Muscle layer of duodenum (tissue), 2 donors: ENCODE measurements around the gene PTCHD1.

Source experiments
- H3K27ac ChIP-seq: one replicate; pipeline ENCODE4 v1.7.0; 2013; ENCODE audit warnings: mild to moderate bottlenecking, low read length
- H3K27me3 ChIP-seq: one replicate; pipeline ENCODE4 v1.7.0; 2013; ENCODE audit warnings: low read depth, mild to moderate bottlenecking, control low read depth, low read length
- H3K36me3 ChIP-seq, 2 donors: one replicate each; pipeline ENCODE4 v1.7.0; 2013; ENCODE audit warnings: low read length in 2 of 2, control low read depth in 1 of 2, mild to moderate bottlenecking in 1 of 2; ENCODE audit not compliant: insufficient read depth in 2 of 2, control insufficient read depth in 1 of 2
- H3K4me1 ChIP-seq, 2 donors: one replicate each; pipeline ENCODE4 v1.7.0; 2013; ENCODE audit warnings: low read length in 2 of 2, mild to moderate bottlenecking in 2 of 2, control low read depth in 1 of 2, moderate library complexity in 1 of 2; ENCODE audit not compliant: insufficient read depth in 2 of 2, control insufficient read depth in 1 of 2
- H3K4me3 ChIP-seq, 2 donors: one replicate each; pipeline ENCODE4 v1.7.0; 2013; ENCODE audit warnings: low read length in 2 of 2, low read depth in 1 of 2, mild to moderate bottlenecking in 1 of 2
- H3K9me3 ChIP-seq, 2 donors: one replicate each; pipeline ENCODE4 v1.7.0; 2013; ENCODE audit warnings: low read length in 2 of 2, control low read depth in 1 of 2, mild to moderate bottlenecking in 1 of 2; ENCODE audit not compliant: control insufficient read depth in 1 of 2
- donor health status: healthy.

PTCHD1 gene

DNA sequence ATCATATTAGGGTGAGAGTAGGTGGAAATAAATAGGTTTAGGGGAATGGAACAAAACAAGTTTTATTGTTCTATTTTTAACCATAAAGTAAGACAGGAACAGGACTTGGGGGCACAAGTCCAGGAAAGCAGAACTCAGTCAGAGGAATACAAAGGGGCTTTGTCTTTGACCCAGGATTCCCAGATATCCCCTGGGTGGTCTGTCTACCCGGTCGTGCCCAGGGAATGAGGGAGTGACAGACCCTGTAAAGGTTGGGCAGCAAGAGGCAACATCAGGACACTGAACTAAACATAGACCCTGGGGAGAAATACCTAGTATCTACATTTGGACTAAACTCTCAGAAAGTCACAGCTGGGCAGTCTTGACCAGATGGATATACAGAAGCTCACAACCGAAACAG is 50.6 kb downstream of the PTCHD1 start:
- no peaks in the 10 kb centered on the region for H3K9me3 ChIP-seq
- no peak overlapping the region for H3K27ac ChIP-seq
- H3K27me3 ChIP-seq, result no peaks in the 10 kb centered on the region
- peaks cover 0 to 13% of the 10 kb centered on the region in 2 donors for H3K4me1 ChIP-seq
- no peaks in the 10 kb centered on the region for H3K36me3 ChIP-seq
- H3K4me3 ChIP-seq, result no peak overlapping the region

DNA sequence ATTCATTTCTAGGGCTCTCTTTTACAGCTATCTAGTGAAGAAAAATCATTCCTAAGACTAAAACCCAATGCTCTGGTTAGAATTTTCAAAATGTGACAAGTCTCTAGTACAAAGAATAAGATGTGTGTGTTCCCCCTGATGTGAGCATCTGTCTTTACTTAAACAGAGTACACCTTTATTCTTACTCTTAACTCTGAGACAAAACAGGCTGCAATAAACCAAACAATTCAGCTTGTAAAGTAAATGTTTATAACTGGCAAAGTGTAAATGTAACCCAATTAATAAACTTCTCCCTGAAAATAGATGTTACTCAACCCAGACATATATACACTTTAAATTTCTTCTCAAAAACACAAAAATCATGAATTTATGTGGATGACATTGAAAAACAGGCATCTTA is 51.6 kb downstream of the PTCHD1 start:
- no peaks in the 10 kb centered on the region for H3K27me3 ChIP-seq
- H3K36me3 ChIP-seq, result no peaks in the 10 kb centered on the region
- no peak overlapping the region for H3K27ac ChIP-seq
- no peak overlapping the region for H3K4me3 ChIP-seq
- H3K4me1 ChIP-seq, result peaks cover 0 to 13% of the 10 kb centered on the region in 2 donors
- no peaks in the 10 kb centered on the region for H3K9me3 ChIP-seq

DNA sequence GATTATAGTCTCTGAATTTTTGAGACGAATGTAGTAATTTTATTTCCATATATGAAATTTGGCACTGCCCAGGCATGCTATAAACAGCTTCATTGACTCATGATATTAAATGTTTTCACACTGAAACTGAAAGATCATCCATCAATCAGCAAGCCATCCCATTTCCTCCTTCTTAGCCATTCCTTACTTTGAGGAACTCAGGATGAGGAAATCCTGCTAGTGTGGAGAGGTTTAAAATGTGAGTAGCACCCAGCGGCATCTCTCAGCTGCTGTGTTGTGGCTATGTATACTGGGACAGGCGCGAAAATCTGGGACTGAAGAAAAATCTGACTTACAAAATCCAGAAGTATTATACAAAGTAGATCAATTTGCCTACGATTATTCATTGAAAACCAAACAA is 52.1 kb downstream of the PTCHD1 start:
- H3K9me3 ChIP-seq, result no peaks in the 10 kb centered on the region
- H3K4me1 ChIP-seq, result peaks cover 0 to 13% of the 10 kb centered on the region in 2 donors
- H3K27ac ChIP-seq, result no peak overlapping the region
- H3K36me3 ChIP-seq, result no peaks in the 10 kb centered on the region
- H3K4me3 ChIP-seq, result no peak overlapping the region
- H3K27me3 ChIP-seq, result no peaks in the 10 kb centered on the region

DNA sequence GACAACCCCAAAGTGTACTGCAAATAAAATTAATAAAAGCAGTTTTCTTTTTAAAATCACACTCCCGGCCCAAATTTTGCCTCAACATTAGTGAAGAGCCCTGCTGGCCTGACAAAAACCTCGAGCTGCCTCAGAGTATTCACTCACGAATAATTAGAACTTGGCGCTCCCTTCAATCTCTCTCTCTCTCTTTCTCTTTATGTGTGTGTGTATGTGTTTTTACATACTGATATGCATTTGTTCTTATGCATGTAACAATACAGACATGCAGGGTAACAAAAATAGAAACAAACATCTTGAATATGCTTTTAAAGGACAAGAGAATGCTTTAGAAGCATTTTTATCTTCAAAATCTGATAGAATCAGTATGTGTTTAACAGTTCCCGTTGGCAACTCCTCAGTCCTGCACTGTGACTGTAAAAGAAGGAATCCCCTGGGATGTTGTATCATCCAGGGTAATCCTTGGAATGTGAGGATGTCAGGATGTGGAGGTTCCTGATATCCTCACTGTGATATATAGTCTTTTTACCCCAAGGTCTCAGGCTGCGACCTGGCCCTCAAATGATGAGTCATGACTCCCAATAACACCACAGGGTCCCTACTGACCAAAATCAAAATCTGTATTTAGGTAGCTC is 53.0 kb downstream of the PTCHD1 start:
- Histone ChIP-seq H3K9me3 (no peaks in the 10 kb centered on the region), H3K36me3 (no peaks in the 10 kb centered on the region), H3K4me3 (no peak overlapping the region), H3K27ac (no peak overlapping the region), H3K4me1 (peaks cover 0 to 13% of the 10 kb centered on the region in 2 donors), H3K27me3 (no peaks in the 10 kb centered on the region)

DNA sequence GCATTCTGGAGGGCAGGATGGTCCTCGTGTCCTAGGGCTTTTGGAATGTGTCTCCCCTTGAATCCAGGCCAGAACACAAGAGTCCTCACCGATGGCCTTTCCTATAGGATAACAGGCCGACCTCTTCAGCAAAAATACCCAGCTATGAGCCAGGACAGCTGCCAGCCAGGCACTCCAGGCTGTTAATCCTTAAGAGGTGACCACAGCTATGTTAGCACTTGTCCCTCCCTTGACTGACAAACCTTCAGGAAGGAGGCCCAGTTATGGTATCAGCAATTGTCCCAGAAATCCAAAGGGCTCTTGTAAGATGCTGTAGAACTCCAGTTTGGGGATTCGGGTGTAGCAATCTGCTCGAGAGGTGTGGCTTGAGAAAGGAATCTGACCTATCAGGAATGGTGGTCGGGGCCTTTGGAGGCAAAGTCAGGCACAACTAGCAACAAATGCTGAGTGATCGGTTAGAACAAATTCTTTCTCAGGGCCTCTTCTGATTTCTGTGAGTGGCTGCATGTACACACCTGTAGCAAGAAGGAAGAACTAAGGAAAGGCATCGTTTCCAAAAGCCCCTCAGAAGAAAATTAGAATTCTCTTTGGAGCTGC is 54.6 kb downstream of the PTCHD1 start:
- Histone ChIP-seq H3K27ac (no peak overlapping the region), H3K4me3 (no peak overlapping the region), H3K27me3 (no peaks in the 10 kb centered on the region), H3K4me1 (peaks cover 0 to 13% of the 10 kb centered on the region in 2 donors), H3K36me3 (no peaks in the 10 kb centered on the region), H3K9me3 (no peaks in the 10 kb centered on the region)

DNA sequence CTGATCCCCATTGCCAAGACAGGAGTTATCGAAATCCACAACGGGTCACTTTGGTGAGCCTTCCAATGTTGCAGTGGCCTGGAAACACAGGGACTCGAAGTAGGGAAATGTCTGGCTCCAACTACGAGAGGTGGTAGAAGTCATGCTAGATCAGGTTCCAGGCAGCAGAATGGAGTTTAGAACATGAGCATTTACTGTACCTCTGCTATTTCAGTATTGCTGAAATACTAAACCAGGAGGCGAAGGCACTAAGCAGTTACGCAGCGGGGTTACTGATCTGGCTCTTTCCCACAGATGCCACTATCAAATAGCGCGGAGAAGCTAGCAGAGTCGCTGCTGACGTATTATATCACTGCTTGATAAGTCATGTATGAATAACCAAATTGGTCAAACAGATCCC is 56.3 kb downstream of the PTCHD1 start:
- Histone ChIP-seq H3K4me3 (no peak overlapping the region), H3K9me3 (no peaks in the 10 kb centered on the region), H3K36me3 (no peaks in the 10 kb centered on the region), H3K4me1 (peaks cover 0 to 8% of the 10 kb centered on the region in 2 donors), H3K27me3 (no peaks in the 10 kb centered on the region), H3K27ac (no peak overlapping the region)

DNA sequence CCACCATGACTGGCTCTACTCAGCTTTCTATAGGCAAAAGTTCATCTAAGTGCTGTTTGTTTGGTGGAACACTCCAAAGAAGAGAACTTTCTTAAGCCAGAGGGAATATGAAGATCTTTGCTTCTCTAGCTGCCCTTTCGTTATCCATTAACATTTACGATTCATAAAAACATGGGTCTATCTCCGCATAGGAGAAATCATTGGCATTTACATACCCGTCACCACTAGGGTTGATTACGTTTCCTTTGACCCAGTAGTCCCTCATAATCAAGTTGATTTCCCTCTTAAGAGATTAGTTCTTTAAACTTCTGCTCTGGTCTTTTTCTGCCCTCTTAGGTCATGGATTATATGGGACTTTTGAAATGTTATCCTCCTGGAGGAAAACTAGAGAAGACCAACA is 57.5 kb downstream of the PTCHD1 start:
- Histone ChIP-seq H3K27ac (no peak overlapping the region), H3K36me3 (no peaks in the 10 kb centered on the region), H3K27me3 (no peaks in the 10 kb centered on the region), H3K4me3 (no peak overlapping the region), H3K4me1 (peaks cover 0 to 2% of the 10 kb centered on the region in 2 donors), H3K9me3 (no peaks in the 10 kb centered on the region)

DNA sequence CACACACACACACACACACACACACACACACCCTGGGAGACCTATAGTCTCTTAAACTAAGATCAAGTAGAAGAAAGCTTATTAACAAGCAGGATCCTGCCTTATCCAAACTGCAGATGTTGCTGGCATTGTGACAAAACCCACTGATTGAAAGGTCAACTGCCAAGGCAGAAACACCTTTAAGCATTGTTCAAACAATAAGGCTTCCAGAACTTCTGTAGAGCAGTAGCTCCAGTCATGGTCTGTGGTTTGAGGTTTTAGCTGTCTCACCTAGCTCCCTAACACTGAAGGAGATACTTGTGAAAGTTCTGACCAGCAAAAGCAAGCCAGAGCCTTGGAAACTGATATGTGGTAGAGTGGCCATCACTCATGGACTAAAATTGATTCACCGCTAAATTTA is 59.8 kb downstream of the PTCHD1 start:
- no peaks in the 10 kb centered on the region for H3K4me1 ChIP-seq
- H3K4me3 ChIP-seq, result no peak overlapping the region
- no peaks in the 10 kb centered on the region for H3K36me3 ChIP-seq
- H3K27me3 ChIP-seq, result no peaks in the 10 kb centered on the region
- no peak overlapping the region for H3K27ac ChIP-seq
- H3K9me3 ChIP-seq, result no peaks in the 10 kb centered on the region

DNA sequence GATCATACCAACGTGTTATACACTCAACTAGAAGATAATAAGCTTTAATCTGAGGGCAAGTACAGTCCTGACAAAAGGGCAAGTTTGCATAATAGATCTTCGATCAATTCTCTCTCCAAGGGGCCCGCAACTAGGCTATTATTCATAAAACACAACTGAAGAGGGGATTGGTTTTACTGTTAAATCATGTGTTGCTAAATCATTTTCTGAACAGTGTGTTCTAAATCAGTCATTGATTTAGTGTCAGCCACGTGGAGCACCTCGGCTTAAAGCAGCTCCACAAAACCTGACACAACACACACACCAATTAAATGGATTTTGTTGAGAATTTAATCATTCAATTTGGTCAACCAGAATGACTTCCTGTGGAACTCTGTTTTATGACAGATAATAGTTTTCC is 61.6 kb downstream of the PTCHD1 start:
- Histone ChIP-seq H3K36me3 (no peaks in the 10 kb centered on the region), H3K4me3 (no peak overlapping the region), H3K27ac (no peak overlapping the region), H3K9me3 (no peaks in the 10 kb centered on the region), H3K27me3 (no peaks in the 10 kb centered on the region), H3K4me1 (no peaks in the 10 kb centered on the region)

DNA sequence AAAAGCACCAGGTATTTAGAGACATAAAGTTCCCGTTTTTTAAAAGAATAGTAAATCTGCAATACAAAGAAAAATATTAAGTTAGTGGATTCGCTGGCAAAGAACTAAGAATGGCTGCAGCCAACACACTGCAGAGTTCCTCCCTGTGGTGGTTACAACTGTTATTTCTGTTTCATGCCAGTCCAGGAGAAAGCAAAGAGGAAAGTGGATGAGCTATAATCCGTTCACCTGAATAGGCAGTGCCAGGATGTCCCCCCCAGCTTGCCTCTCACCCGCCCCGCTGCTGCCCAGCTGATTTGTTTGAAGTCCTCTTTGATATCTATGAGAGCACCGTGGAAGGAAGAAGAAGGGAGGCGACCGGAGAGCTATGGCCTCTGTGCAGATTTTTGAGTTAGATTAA is 63.9 kb downstream of the PTCHD1 start:
- Histone ChIP-seq H3K27ac (no peak overlapping the region), H3K36me3 (no peaks in the 10 kb centered on the region), H3K27me3 (no peaks in the 10 kb centered on the region), H3K4me1 (no peaks in the 10 kb centered on the region), H3K4me3 (no peak overlapping the region), H3K9me3 (no peaks in the 10 kb centered on the region)

DNA sequence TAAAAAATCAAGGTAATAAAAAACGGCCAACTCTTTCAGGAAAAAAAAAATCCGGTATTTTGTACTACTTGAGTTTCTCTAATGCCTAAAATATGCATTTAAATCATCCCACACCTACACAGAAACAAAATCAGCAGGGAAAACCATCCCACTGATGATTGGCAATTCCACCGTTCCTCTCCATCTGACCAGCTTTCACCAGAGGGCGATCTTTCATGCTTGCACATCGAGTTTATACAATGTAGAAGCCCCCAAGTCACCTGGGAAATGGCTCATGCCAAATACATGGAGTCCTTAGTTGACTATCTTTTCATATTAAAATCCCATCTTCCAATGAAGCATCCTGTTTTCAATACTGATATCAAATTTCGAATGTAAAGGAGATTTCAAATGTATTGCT is 69.2 kb downstream of the PTCHD1 start:
- no peaks in the 10 kb centered on the region for H3K36me3 ChIP-seq
- H3K4me1 ChIP-seq, result no peaks in the 10 kb centered on the region
- no peak overlapping the region for H3K27ac ChIP-seq
- no peak overlapping the region for H3K4me3 ChIP-seq
- H3K27me3 ChIP-seq, result no peaks in the 10 kb centered on the region
- no peaks in the 10 kb centered on the region for H3K9me3 ChIP-seq

DNA sequence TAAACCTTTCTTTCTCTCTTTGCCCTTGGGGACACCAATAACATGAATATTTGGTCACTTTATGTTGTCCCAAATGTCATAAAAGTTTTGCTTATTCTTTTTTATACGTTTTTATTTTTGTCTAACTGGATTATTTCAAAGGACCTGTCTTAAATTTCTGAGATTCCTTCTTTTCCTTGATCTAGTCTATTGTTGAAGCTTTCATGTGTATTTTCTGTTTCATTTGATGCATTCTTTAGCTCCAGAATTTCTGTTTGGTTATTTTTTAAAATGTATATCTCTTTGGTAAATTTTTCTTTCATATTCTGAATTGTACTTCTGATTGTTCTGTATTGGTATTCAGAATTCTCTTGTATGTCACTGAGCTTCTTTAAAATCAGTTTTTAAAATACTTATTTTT is 88.3 kb downstream of the PTCHD1 start:
- H3K36me3 ChIP-seq, result no peaks in the 10 kb centered on the region

More for the DNA sequence above, 88.3 kb downstream of the PTCHD1 start:
- H3K27me3 ChIP-seq, result no peaks in the 10 kb centered on the region
- H3K27ac ChIP-seq, result no peak overlapping the region
- no peaks in the 10 kb centered on the region for H3K4me1 ChIP-seq
- H3K4me3 ChIP-seq, result no peak overlapping the region
- peaks cover 0 to 5% of the 10 kb centered on the region in 2 donors for H3K9me3 ChIP-seq
